Progenitor cell of endocrine pancreas (in vitro differentiated cells): Measurements from ENCODE around the gene PDZD2. TPM values are rescaled to one million over a fixed set of nuclear protein-coding genes. Genes with fewer than 3 reads are reported as not detected.

Source experiments
- DNase-seq: peaks from one replicate; pipeline ENCODE4 v3.0.0; 2021; ENCODE audit warnings: low spot score; ENCODE audit not compliant: unreplicated experiment
- H3K27ac Mint-ChIP-seq: 2 replicates; pipeline ENCODE4 v1.8.0; 2021; ENCODE audit warnings: mild to moderate bottlenecking, moderate library complexity, mixed read lengths
- H3K27me3 Mint-ChIP-seq: 2 replicates; pipeline ENCODE4 v1.8.0; 2021; ENCODE audit warnings: mixed read lengths
- H3K36me3 Mint-ChIP-seq: 2 replicates; pipeline ENCODE4 v1.8.0; 2022; ENCODE audit warnings: mixed read lengths; ENCODE audit not compliant: insufficient read depth
- H3K4me1 Mint-ChIP-seq: 2 replicates; pipeline ENCODE4 v1.8.0; 2021; ENCODE audit warnings: low read depth, mixed read lengths
- H3K4me3 Mint-ChIP-seq: 2 replicates; pipeline ENCODE4 v1.8.0; 2021; ENCODE audit warnings: low read depth, mild to moderate bottlenecking, moderate library complexity, mixed read lengths
- H3K9me3 Mint-ChIP-seq: 2 replicates; pipeline ENCODE4 v1.8.0; 2021; ENCODE audit warnings: low read depth, mixed read lengths
- CTCF ChIP-seq: fragments of 200-600 bp; sonication (generic); IDR thresholded peaks from one replicate; pipeline ENCODE4 v1.5.0; 2021; ENCODE audit warnings: antibody characterized with exemption, mild to moderate bottlenecking; ENCODE audit not compliant: unreplicated experiment
- total RNA-seq: library from RNA; stranded (reverse); gene quantifications from 2 replicates; pipeline ENCODE4 v1.2.1, GENCODE V29; 2021

Gene PDZD2
- total RNA-seq, 1 donor from 2014 or later = 3.1 TPM

DNA sequence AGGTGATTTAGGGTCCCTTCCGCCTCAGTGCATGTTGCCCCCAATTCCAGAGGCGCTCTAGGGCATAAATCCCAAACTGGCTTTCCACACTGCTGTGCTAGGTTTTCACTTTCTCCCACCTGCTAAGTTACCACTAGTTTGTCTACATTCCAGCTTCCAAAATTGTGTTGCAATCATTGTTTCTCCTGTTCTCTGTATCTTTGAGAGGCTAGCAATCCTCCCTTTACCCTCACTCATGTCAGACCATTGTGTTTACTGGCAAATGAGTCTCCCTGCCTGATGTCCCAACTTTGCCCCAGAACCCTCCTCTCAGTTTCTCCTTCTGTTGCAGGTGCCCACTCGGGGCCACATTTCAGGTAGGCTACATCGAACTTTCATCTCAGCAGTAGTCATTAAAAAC is 221.3 kb downstream of the PDZD2 start:
- Mint-ChIP-seq H3K4me1 (peaks cover 5% of the 10 kb centered on the region), H3K27me3 (peaks cover 15% of the 10 kb centered on the region), H3K9me3 (peaks cover 19% of the 10 kb centered on the region), H3K27ac (no peak overlapping the region), H3K36me3 (peaks cover 7% of the 10 kb centered on the region), H3K4me3 (no peak overlapping the region)
- no peak for TF ChIP-seq CTCF
- no peak for DNase-seq

- Mint-ChIP-seq H3K4me3 (no peak overlapping the region), H3K27me3 (peaks cover 9% of the 10 kb centered on the region), H3K27ac (no peak overlapping the region), H3K9me3 (peaks cover 19% of the 10 kb centered on the region), H3K4me1 (no peaks in the 10 kb centered on the region), H3K36me3 (peaks cover 7% of the 10 kb centered on the region)
- no peak for TF ChIP-seq CTCF
- no peak for DNase-seq
Measured at GRCh38 chr5:31860726-31861433, 221.9 kb downstream of the PDZD2 start.

GRCh38 chr5:31861601-31862000 is 222.7 kb downstream of the PDZD2 start:
- peaks cover 19% of the 10 kb centered on the region for H3K9me3 Mint-ChIP-seq
- TF ChIP-seq CTCF = no peak
- peaks cover 7% of the 10 kb centered on the region for H3K36me3 Mint-ChIP-seq
- no peak overlapping the region for H3K27ac Mint-ChIP-seq
- DNase-seq = no peak
- H3K4me1 Mint-ChIP-seq = no peaks in the 10 kb centered on the region
- peaks cover 7% of the 10 kb centered on the region for H3K27me3 Mint-ChIP-seq
- H3K4me3 Mint-ChIP-seq = no peak overlapping the region

DNA sequence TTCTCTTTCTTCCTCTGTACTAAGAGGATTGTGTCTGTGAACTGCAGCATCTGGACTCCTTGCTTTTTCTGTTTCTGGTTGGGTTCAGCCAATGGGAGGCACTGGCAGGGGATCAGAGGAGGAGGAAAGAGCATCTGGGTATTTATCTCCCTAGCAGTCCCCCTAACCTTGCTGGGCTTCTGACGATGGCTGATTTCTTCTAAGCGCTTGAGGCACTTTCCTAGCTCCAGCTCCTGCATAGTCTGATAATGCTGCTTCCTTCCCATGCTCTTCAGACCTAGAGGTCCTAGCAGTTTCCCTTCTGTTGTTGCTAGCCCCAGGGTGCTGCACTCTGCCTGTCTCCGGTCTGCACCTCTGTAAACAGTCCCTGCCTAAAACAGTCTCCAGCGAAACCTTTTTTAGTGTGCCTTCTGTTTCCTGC is 225.1 kb downstream of the PDZD2 start:
- no peaks in the 10 kb centered on the region for H3K27me3 Mint-ChIP-seq
- H3K4me3 Mint-ChIP-seq = no peak overlapping the region
- peaks cover 15% of the 10 kb centered on the region for H3K9me3 Mint-ChIP-seq
- no peak for TF ChIP-seq CTCF
- no peak overlapping the region for H3K27ac Mint-ChIP-seq
- peaks cover 6% of the 10 kb centered on the region for H3K36me3 Mint-ChIP-seq
- DNase-seq = no peak
- no peaks in the 10 kb centered on the region for H3K4me1 Mint-ChIP-seq

GRCh38 chr5:31866166-31866565 is 227.2 kb downstream of the PDZD2 start:
- no peaks in the 10 kb centered on the region for H3K27me3 Mint-ChIP-seq
- DNase-seq = no peak
- no peak for TF ChIP-seq CTCF
- H3K27ac Mint-ChIP-seq = no peak overlapping the region
- no peaks in the 10 kb centered on the region for H3K36me3 Mint-ChIP-seq
- no peaks in the 10 kb centered on the region for H3K4me1 Mint-ChIP-seq
- H3K9me3 Mint-ChIP-seq = no peaks in the 10 kb centered on the region
- no peak overlapping the region for H3K4me3 Mint-ChIP-seq
